Measurements from ENCODE around the gene FBH1. TPM values are rescaled to one million over a fixed set of nuclear protein-coding genes. Genes with fewer than 3 reads are reported as not detected.

FBH1 gene
- total and polyA plus RNA-seq, 4 donors: 19.9 to 58.4 (median 48.1) TPM

- no peak overlapping the region for H3K9ac ChIP-seq (ENCODE audit: low read depth in 1 of 2, low read length in 2 of 2)
- WGBS: 95% methylated on average over 7 of the region's 7 CpGs
- H3K36me3 ChIP-seq (ENCODE audit: control insufficient read depth in 4 of 4, insufficient read depth in 3 of 4, low read depth in 1 of 4, low read length in 3 of 4): peaks cover 0 to 32% (median 20%) of the 10 kb centered on the region in 4 donors
- H3K27ac ChIP-seq (ENCODE audit: low read depth in 1 of 2, low read length in 2 of 2): no peak overlapping the region
- no peak overlapping the region for H3K4me3 ChIP-seq (ENCODE audit: low read depth in 1 of 3, low read length in 3 of 3)
- H3K27me3 ChIP-seq (ENCODE audit: control insufficient read depth in 4 of 4, insufficient read depth in 4 of 4, low read length in 3 of 4): no peaks in the 10 kb centered on the region
- no peak for DNase-seq (ENCODE audit: low spot score)
- H3K9me3 ChIP-seq (ENCODE audit: control insufficient read depth in 4 of 4, low read length in 3 of 4): no peaks in the 10 kb centered on the region
- TF ChIP-seq HNF4G (IDR thresholded peaks at IDR 0.05) (no peak), CTCF (IDR thresholded peaks at IDR 0.05; ENCODE audit: low read depth, low read length, missing input control) (no peak), JUND (IDR thresholded peaks at IDR 0.05) (no peak), NR2F2 (IDR thresholded peaks at IDR 0.05) (no peak), REST (IDR thresholded peaks at IDR 0.05) (no peak), ZBTB33 (IDR thresholded peaks at IDR 0.05) (no peak), MAX (IDR thresholded peaks at IDR 0.05) (no peak), FOXA1 (IDR thresholded peaks at IDR 0.05) (no peak), GABPA (IDR thresholded peaks at IDR 0.05 in 1 of 2, conservative IDR thresholded peaks at IDR 0.05 in 1 of 2) (no peak), FOXA2 (IDR thresholded peaks at IDR 0.05) (no peak), RAD21 (IDR thresholded peaks at IDR 0.05) (no peak)
- H3K4me1 ChIP-seq (ENCODE audit: control insufficient read depth in 4 of 4, insufficient read depth in 4 of 4, low read length in 3 of 4): peaks cover 9 to 25% (median 17%) of the 10 kb centered on the region in 4 donors
Measured at GRCh38 chr10:5963071-5963470, 73.0 kb downstream of the FBH1 start.

GRCh38 chr10:5963591-5963990 is 73.5 kb downstream of the FBH1 start:
- no peak overlapping the region for H3K4me3 ChIP-seq (ENCODE audit: low read depth in 1 of 3, low read length in 3 of 3)
- H3K27me3 ChIP-seq (ENCODE audit: control insufficient read depth in 4 of 4, insufficient read depth in 4 of 4, low read length in 3 of 4): no peaks in the 10 kb centered on the region
- H3K9ac ChIP-seq (ENCODE audit: low read depth in 1 of 2, low read length in 2 of 2): no peak overlapping the region
- H3K9me3 ChIP-seq (ENCODE audit: control insufficient read depth in 4 of 4, low read length in 3 of 4): no peaks in the 10 kb centered on the region
- peaks cover 11 to 30% (median 19%) of the 10 kb centered on the region in 4 donors for H3K4me1 ChIP-seq (ENCODE audit: control insufficient read depth in 4 of 4, insufficient read depth in 4 of 4, low read length in 3 of 4)
- 94% methylated on average over 10 of the region's 10 CpGs for WGBS
- DNase-seq (ENCODE audit: low spot score): no peak
- peaks cover 0 to 30% (median 20%) of the 10 kb centered on the region in 4 donors for H3K36me3 ChIP-seq (ENCODE audit: control insufficient read depth in 4 of 4, insufficient read depth in 3 of 4, low read depth in 1 of 4, low read length in 3 of 4)
- H3K27ac ChIP-seq (ENCODE audit: low read depth in 1 of 2, low read length in 2 of 2): no peak overlapping the region
- TF ChIP-seq REST (IDR thresholded peaks at IDR 0.05) (no peak), RXRA (IDR thresholded peaks at IDR 0.05) (no peak), HNF4G (IDR thresholded peaks at IDR 0.05) (no peak), TAF1 (conservative IDR thresholded peaks at IDR 0.05) (no peak), RAD21 (IDR thresholded peaks at IDR 0.05) (no peak), JUND (IDR thresholded peaks at IDR 0.05) (no peak), FOXA2 (IDR thresholded peaks at IDR 0.05) (no peak), EGR1 (IDR thresholded peaks at IDR 0.05; ENCODE audit: low read depth in 2 of 2) (no peak), SP1 (IDR thresholded peaks at IDR 0.05) (no peak)
